ENCODE measurements around the gene MELTF.

DNA sequence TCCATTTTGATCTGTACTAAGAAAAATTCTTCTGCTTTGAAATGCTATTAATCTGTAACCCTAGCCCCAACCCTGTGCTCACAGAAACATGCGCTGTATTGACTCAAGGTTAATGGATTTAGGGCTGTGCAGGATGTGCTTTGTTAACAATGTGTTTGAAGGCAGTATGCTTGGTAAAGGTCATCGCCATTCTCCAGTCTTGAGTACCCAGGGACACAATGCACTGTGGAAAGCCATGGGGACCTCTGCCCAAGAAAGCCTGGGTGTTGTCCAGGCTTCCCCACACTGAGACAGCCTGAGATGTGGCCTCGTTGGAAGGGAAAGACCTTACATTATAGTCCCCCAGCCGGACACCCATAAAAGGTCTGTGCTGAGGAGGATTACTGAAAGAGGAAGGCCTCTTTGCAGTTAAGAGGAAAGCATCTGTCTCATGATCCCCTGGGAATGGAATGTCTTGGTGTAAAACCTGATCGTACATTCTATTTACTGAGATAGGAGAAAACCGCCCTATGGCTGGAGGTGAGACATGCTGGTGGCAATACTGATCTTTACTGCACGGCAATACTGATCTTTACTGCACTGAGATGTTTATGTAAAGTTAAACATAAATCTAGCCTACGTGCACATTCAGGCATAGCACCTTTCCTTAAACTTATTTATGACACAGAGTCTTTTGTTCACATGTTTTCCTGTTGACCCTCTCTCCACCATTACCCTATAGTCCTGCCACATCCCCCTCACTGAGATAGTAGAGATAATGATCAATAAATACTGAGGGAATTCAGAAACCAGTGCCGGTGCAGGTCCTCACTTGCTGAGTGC is 67.3 kb downstream of the MELTF start:
- TF ChIP-seq YY1 (IDR thresholded peaks at IDR 0.05; ENCODE audit: insufficient read depth, insufficient read length) (no peak), ZNF274 (IDR thresholded peaks at IDR 0.05; ENCODE audit: low read depth, low read length) (no peak), SUZ12 (IDR thresholded peaks at IDR 0.05; ENCODE audit: extremely low read depth, insufficient read depth, insufficient read length) (no peak)

Data from NT2/D1 (cell line).